Stimulated activated CD4-positive, alpha-beta T cell treated with anti-CD3 and anti-CD28 coated beads, Interleukin-1b, Interleukin-23, amount 100 ng/mL, for 48 hours (primary cell): ENCODE results near the gene CYB5R3.
"Not testable (repeated sequence)": the region's sequence is repeated elsewhere in the genome, so short reads cannot be mapped to it uniquely, and the experiment has no call there.

Source experiments
- DNase-seq: peaks from one replicate; pipeline ENCODE4 v3.0.0-alpha.2; 2020

Gene CYB5R3

DNA sequence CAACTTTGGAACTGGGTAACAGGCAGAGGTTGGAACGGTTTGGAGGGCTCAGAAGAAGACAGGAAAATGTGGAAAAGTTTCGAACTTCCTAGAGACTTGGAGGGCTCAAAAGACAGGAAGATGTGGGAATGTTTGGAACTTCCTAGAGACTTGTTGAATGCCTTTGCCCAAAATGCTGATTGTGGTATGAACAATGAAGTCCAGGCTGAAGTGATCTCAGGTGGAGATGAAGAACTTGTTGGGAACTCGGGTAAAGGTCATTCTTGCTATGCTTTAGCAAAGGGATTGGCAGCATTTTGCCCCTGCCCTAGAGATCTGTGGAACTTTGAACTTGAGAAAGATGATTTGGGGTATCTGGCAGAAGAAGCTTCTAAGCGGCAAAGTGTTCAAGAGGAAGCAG, 28.7 kb upstream of the CYB5R3 start:
- DNase-seq, result not testable (repeated sequence)

DNA sequence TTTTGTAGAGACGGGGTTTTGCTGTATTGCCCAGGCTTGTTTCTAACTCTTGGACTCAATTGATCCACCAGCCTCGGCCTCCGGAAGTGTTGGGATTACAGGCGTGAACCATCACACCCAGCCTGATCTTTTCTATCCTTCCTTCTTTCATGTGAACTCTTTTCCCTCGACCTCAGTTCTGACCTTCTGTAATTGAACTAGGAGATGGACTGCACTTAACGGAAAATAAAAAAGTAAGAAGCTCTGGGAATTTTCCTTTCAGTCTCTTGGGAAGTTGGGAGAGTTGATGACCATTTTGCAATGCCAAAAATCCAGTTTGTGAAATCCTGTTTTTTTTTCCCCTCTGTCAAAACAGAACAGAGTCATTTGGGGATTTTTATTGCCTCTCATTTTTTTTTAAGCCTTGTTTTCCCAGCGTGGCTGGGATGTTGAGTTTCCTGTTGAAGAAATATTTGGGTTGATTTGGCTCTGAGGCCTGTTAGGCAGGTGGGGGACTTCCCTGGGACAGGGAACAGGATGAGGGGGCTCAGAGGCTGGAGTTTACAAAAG, 26.9 kb upstream of the CYB5R3 start:
- no peak for DNase-seq

DNA sequence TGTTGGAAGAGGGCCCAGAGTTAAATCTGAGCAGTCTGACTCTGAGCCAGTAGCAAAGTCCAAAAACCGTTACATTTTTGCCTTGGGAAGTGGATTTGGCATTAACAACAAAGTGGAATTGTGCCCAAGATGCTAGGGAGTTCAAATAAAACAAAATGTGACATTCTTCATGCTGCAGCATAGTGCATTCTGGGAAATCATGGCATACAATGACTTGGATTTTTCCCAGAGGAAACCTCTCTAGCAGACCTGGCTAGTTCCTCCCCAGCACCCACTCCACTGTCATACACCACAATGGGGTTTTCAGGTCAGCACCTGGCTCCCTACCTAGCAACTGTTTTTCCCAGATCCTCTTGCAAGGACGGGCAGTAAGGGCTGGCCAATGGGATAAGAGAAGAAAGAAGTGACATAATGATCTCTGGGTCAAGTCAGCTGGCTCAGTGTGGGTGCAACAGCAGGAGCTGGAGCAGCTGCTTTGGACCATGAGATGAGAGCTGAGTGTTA, 24.8 kb upstream of the CYB5R3 start:
- DNase-seq, result no peak

DNA sequence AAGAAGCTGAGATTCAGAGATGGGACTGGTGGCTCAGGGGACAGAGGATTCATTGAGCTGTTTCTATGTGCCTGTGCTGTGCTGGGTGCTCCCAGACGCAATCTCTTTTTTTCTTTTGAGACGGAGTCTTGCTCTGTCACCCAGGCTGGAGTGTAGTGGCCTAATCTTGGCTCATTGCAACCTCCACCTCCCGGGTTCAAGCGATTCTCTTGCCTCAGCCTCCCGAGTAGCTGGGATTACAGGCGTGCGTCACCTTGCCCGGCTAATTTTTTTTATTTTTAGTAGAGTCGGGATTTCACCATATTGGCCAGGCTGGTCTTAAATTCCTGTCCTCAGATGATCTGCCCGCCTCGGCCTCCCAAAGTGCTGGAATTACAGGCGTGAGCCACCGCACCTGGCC, 23.9 kb upstream of the CYB5R3 start:
- not testable (repeated sequence) for DNase-seq

DNA sequence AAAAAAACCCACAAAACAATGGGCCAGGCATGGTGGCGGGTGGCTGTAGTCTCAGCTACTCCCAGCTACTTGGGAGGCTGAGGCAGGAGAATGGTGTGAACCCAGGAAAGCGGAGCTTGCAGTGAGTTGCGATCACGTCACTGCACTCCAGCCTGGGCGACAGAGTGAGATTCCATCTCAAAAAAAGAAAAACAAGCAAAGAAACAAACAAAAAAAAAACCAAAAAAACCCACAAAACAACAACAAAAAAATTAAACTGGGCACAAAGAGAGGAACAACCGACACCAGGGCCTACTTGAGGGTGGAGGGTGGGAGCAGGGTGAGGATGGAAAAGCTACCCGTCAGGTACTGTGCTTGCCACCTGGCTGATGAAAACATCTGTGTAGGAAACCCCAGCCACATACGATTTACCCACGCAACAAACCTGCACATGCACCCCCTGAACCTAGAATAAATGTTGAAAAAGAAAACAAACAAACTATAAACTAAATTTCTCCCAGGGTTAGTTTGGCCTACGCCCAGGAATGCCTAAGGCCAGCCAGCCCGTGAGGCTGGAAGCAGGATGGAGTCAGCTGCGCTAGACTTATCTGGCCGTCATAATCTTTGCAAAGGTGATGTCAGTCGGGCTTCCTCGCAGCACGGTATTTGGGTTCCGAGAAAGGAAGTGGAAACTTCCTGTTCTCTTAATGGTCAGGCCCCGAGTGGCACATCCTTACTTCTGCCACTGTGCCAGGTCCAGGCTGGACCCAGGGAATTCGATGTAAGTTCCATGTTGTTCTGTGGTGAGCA, 21.9 kb upstream of the CYB5R3 start:
- no peak for DNase-seq

DNA sequence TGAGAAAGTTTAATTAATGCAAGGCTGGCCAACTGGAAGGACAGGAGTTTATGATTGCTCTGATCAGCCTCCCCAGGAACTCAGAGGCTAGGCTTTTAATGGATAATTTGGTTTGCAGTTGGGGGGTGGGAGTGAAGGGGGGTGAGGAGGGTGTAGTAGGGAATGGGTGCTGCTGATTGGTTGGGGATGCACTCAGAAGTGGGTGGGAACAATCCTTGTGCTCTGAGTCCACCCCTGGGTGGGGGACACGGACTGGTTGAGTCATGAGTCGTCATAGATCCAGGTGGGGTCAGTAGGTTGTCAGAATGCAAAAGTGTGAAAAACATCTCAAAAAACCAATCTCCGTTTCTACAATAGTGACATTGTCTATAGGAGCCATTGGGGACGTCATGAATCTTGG, 20.9 kb upstream of the CYB5R3 start:
- DNase-seq, result no peak

DNA sequence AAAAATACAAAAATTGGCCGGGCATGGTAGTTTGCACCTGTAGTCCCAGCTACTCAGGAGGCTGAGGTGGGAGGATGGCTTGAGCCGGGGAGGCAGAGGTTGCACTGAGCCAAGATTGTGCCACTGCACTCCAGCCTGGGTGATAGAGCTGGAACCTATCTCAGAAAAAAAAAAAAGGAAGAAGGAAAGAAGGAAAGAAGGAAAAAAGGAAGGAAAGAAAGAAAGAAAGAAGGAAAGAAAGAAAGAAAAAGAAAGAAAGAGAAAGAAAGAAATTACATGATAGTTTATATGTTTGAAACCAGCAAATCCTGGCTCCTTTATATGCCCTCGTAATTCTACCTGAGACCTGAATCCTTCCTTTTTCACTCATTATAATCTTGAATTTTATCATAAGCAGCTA, 17.2 kb upstream of the CYB5R3 start:
- not testable (repeated sequence) for DNase-seq

DNA sequence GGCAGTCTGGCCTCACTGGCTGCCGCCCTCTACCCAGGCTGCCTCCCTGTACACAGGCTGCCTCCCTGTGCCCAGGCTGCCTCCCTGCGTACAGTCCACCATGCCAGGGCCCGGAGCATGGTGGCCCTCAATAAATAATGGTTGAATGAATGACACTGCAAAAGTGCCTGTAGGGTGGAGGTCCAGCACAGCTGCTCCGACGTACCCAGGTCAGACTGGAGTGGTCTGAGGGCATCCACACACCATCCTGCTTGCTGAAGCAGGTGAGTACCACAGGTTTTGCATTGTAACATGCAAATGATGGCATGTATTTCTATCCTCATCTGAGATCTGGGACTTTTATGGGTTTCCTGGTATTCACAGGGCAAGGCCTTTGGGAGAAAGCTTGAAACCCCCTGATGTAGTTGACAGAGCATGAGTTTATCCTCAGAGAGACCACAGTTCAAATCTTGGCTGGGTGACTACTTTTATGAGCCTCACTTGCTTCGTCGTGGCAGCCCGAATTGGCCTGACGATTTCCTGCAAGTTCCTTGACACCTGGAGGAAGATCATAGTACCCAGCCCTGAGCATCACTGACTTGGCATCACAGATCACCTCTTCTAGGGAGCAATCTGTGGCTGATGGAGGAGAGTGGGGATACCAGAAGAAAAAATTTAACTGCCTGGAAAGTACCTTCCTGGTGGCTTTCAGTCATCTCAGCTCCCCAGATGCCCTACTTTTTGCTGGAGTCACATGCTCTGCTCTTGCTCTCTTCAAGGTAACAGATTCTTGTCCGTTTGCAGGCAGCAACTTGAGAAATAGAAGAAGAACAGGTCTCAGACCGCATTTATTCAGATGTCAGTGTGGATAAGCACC, 16.0 kb upstream of the CYB5R3 start:
- no peak for DNase-seq

DNA sequence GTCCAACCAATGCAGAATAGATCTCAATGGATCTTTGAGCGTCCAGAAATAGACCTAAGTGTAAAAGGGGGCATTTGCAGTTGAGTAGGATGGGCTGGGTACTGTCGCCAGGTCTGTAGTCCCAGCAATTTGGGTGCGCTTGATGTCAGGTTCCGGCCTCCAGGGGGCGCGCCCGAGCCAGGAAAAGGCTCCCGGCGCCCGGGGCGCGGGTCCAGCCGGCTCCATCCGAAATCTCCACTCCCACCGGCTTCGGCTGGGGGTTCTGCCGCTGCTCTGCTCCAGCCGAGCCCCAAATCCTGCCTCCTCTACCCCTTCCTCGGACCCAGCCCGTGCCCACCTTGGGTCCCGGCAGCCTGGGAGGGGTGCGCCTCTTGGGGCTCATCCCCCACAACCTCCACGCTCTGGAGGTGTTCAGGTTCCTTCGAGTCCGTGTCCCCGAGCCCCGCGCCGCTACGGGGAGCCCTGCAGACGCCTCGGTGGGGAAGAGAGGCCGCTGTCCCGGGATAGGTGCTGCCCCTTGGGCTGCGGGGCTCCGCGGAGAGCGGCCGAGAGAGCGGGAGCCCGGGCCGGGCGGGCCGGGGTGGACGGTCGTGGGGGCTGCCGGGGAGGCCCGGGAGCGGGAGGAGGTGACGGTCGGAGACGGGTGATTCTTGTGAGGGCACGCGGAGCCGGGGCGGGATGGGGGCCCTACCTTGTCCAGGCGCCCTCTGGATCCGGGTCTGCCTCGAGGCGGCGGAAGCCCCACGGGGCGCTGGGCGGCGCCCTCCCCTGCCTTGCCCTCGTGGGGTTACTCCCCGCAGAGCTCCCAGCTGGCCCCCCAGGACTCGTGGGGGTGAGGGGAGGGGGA, 13.0 kb upstream of the CYB5R3 start:
- peak; percentile 77 for DNase-seq

DNA sequence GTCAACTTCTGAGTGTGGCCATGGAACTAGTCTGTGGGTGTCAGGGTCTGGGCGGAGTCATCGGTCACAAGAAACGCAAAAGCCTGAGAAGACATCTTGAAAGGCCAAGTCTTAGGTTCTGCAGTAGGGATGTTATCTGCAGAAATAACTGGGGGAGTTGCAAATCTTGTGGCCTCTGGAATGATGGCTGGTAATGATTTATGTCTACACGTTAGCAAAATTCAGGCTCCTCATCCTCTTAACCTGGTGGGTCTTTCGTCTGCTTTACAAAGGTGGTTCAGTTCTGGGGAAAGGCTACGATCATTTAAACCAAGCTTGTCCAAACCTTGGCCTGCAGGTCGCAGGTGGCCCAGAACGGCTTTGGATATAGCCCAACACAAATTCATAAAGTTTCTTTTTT, 7.4 kb upstream of the CYB5R3 start:
- no peak for DNase-seq

DNA sequence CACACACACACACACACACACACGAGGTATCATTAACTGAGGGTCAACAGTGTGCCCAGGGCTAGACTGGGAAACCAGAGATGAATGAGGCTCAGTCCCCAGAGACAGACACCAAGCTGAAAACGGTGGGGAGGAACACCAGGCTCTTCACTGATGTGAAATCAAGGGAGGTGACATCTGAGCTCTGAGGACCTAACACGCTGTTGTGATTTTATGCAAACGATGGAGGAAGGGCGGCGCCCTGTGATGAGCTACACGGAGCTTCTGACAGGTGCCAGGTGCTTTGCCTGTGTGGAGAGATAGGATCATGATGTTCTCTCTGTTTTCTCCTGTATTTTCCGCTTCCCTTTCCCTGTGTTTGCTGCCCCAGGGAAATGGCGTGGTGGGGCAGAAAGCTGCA, 6.5 kb upstream of the CYB5R3 start:
- DNase-seq, result no peak

DNA sequence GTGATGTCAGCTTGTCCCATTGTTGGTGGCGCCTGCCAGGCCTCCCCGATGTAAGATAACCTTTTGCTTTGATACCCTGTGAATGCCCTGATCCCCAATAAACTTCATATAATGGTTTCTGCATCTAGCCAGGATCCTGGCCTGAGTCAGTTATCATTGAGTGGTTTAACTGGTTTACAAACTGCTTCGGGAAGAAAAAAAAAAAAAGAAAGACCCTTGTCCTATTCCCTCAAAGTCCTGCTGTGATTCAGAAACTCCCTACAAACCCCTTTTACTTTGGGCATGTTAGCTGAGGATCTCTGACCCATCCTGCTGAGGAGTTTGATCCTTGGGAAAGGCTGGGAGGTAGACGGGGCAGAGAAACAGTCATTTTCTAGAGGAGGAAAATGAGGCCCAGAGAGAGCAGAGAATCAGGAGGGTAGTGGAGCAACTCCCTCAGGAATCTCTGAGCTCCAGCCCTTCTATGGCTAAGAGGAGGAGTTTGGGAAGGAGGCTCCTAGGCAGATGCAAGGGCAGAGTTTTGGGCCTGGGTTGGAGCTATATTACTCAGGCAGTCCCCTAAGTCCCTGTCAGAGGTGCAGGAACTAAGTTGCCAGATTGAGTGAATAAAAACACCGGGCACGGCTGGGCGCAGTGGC, 5.4 kb upstream of the CYB5R3 start:
- DNase-seq, result no peak

DNA sequence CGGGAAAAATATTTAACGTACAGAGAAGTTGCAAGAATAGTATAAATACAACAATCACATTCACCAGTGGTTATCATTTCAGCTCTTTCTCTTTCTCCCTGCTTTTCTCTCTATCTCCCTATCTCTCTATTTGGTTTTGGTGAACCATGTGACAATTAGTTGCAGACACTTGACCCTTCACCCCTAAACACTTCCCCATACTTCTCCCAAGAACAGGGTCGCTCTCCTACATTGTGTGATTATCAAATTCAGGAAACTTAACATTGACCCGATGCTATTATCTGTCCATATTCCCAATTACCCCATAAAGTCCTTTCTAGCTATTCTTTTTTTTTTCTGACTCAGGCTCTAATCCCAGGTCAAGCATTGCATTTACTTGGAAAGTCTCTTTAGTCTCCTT, 4.8 kb upstream of the CYB5R3 start:
- no peak for DNase-seq

DNA sequence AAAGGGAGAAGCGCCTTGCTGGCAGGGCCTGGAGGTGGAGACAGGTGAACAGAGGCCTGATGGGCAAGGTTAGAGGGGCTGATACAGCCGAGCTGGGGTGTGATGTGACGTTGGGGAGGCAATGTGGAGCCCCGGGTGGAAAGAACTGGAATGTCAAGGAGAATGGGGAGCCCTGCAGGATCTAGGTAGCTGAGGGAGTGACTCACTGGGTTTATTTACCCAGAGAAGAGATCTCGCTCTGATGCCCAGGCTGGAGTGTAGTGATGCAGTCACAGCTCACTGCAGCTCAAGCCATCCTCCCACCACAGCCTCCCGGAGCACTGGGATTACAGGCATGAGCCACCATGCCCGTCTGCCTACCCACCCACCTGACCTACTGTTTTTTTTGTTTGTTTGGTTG, 1.9 kb upstream of the CYB5R3 start:
- DNase-seq, result no peak

DNA sequence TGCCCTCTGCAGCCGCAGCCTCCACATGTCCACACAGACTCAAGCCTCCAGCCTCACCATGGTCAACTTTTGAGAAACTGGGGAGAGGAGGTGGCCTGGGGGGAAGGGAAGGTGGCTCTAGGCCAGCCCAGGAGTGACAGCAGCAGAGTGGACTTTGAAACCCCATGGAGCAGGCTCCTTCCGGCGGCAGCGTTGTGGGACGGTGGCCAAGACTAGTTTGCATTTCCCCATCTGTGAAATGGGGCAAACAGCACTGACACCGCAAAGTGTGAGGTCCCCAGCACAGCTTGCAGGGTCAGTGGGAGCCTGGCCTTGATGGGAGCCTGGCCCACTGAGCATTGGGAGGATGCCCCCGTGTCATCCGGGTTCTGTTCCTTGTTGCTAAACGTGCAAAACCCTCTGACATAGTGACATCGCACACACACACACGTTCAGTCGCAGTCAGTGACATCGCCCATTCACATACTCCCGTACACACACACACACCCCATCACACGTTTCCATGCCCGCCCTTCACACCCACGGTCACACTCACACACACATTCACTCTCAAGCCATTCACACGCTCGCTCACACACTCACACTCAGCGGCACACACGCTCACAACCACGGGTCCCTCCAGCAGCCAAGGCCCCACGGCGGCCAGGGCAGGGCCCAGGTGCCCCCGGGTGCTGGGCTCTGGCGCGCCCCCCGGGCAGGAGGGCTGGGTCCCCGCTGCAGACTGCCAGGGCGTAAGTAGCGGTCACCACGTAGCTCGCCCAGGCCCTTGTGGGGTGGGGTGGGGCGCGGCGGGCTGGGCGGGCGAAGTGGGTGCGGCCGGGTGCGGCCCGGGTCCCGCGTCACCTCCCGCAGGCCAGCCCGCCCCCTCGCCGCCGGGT, 585 bp downstream of the CYB5R3 start:
- peak; percentile 33 for DNase-seq

DNA sequence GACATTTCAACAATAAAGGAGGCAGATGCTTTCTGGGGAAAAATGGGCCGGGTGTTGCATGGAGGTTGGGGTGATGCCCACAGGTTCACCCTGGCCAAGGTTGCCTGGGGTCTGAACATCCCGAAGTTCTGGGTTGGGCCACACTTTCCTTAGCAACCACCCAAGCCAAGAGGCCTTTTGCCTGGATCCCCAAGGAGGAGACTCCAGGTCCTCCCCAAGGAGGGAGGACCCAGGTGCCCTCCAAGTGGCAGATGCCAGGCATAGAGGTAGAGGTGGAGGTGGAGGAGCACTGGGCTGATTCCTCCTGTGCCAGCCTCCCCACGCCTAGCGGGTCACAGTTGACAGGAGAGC, 1.2 kb downstream of the CYB5R3 start:
- DNase-seq, result no peak

DNA sequence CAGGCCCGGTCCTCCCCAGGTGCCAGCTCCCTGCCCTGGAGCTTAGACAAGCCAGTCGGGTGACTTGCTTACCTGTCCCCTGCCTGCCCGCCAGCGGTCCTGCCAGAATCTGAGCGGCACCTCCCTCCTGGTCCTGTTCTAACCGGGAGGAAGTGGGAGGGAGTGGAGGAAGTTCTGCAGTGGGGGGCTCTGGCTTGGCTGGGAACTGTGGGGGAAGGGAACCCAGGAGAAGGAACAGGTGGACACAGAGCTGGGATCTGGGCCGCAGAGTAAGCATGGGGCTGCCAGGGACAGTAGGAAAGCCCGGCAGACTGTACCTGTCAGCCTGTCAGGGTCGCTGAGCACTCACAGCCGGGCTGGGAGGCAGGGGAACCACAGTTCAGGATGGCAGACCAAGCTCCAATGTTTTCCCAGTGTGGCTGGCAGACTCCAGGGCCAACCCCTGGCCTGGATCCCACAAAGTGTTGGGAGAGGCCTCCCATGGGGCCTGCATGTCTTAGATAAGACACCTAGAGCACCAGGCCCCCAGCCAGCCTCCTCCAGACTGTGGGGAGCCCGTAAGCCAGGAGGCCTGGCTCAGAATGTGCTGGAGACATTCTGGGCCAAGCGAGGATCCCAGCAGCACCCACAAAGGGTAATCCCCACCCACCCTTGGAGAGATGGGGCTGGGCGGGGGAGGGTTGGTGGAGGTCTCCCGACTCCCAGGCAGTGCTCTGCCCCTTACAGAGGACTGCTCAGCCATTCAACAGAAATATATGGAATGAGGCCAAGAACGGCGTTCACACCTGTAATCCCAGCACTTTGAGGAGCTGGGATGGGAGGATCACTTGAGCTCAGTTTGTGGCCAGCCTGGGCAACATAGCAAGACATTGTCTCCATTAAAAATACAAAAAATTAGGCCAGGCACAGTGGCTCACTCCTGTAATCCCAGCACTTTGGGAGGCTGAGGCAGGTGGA, 2.3 kb downstream of the CYB5R3 start:
- no peak for DNase-seq

DNA sequence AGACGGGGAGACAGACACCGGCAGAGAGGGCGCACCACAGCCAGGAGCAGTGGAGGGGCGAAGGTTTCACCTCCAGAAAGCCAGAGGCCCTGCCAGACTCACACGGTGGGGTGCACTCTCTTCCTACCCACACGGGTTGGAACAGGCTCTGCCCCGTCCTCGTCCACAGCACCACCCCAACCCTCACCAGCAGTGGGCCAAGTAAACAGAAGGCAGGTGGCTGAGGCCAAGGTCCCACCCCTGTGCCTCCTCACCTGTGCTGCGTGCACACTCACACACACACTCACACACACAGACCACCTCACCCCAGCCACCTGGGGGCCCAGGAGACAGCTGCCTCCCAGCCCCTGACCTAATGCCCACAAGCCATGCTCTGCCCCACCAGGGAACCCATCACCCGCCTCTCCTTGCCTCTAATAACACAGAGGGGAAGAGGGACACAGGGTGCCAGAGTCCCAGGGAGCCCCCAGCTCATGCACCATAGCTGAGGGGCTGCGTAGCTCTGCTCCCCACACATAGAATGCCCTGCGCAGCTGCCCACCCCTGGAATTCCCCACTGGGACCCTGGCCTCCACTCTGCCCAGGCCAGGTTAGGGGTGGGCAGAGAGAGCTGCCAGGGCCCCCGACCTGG, 3.1 kb downstream of the CYB5R3 start:
- DNase-seq, result no peak

DNA sequence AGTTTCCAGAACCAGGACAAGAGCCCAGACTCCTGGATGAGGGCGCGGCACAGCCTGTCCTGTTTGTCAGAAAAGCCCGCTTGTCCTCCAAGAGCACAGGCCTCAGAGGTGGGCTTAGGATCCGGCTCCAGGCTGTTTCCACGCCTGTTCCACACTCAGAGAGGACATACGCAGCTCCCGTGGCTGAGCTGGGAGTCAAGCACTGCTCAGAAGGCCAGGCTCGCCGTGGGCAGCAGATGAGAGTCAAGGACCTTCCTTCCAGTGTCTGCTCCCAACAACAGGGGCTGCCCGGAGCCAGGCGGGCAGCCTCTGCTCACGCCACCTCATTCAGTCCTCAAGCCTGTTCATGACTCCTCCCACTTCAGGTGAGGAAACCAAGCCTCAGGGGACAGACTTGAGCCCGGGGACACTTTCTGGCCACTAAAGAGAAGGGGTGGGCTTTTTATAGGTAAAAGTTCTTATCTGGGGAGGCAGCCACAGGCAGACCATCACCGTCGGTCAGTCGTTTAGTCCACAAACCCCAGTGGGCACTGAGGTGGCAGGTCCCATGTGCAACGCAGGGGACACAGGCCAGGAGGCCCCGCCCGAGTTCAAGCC, 3.8 kb downstream of the CYB5R3 start:
- DNase-seq, result no peak
